Measurements from ENCODE around the gene ATP13A4. TPM values are rescaled to one million over a fixed set of nuclear protein-coding genes. Genes with fewer than 3 reads are reported as not detected.

Gene ATP13A4
- total RNA-seq, 4 donors from 2014 or later = 0.28 to 0.36 TPM; not detected in 2

- TF ChIP-seq CTCF (IDR thresholded peaks at IDR 0.05) = no peak
- DNase-seq (ENCODE audit: low spot score) (no peak), ATAC-seq (ENCODE audit: low FRiP score) (no peak)
These were observed 54.8 kb downstream of the ATP13A4 start for GRCh38 chr3:193499801-193500485.

- no peak for TF ChIP-seq CTCF (IDR thresholded peaks at IDR 0.05)
- no peak for DNase-seq (ENCODE audit: low spot score)
- ATAC-seq (ENCODE audit: low FRiP score) = no peak
These were observed 55.4 kb downstream of the ATP13A4 start for GRCh38 chr3:193499136-193499770.

GRCh38 chr3:193498215-193498614 is 56.5 kb downstream of the ATP13A4 start:
- TF ChIP-seq CTCF (IDR thresholded peaks at IDR 0.05) = no peak
- no peak for ATAC-seq (ENCODE audit: low FRiP score)

GRCh38 chr3:193496658-193497057 is 58.0 kb downstream of the ATP13A4 start:
- no peak for TF ChIP-seq CTCF (IDR thresholded peaks at IDR 0.05)
- DNase-seq (ENCODE audit: low spot score) (no peak), ATAC-seq (ENCODE audit: low FRiP score) (no peak)

More at GRCh38 chr3:193498215-193498614, 56.5 kb downstream of the ATP13A4 start:
- no peak for DNase-seq (ENCODE audit: low spot score)

GRCh38 chr3:193491026-193491425 is 63.7 kb downstream of the ATP13A4 start:
- ATAC-seq (ENCODE audit: low FRiP score) = no peak

GRCh38 chr3:193490580-193490979 is 64.1 kb downstream of the ATP13A4 start:
- no peak for TF ChIP-seq CTCF (IDR thresholded peaks at IDR 0.05)
- ATAC-seq (ENCODE audit: low FRiP score) (no peak), DNase-seq (ENCODE audit: low spot score) (no peak)

More at GRCh38 chr3:193491026-193491425, 63.7 kb downstream of the ATP13A4 start:
- TF ChIP-seq CTCF (IDR thresholded peaks at IDR 0.05) = no peak
- DNase-seq (ENCODE audit: low spot score) = no peak

GRCh38 chr3:193489949-193490348 is 64.7 kb downstream of the ATP13A4 start:
- ATAC-seq (ENCODE audit: low FRiP score) (no peak), DNase-seq (ENCODE audit: low spot score) (no peak)
- TF ChIP-seq CTCF (IDR thresholded peaks at IDR 0.05) = no peak
